Ishikawa (cell line): ENCODE results near the gene CHCHD3.

ENCODE experiments used
- CEBPB ChIP-seq: IDR thresholded peaks from 2 replicates; pipeline ENCODE4 v1.6.1; 2012
- CREB1 ChIP-seq: IDR thresholded peaks from 2 replicates; pipeline ENCODE4 v1.6.1; 2012; ENCODE audit warnings: low read depth
- EGR1 ChIP-seq: IDR thresholded peaks from 2 replicates; pipeline ENCODE4 v1.6.1; 2012
- EP300 ChIP-seq: IDR thresholded peaks from 2 replicates; pipeline ENCODE4 v1.6.1; 2012; ENCODE audit warnings: borderline replicate concordance
- FOXM1 ChIP-seq: IDR thresholded peaks from 2 replicates; pipeline ENCODE4 v1.6.1; 2012; ENCODE audit warnings: low read depth, borderline replicate concordance
- MAX ChIP-seq: IDR thresholded peaks from 2 replicates; pipeline ENCODE4 v1.6.1; 2012
- NFIC ChIP-seq: IDR thresholded peaks from 2 replicates; pipeline ENCODE4 v1.6.1; 2012
- RAD21 ChIP-seq: IDR thresholded peaks from 2 replicates; pipeline ENCODE4 v1.6.1; 2012; ENCODE audit warnings: low read depth
- TAF1 ChIP-seq: IDR thresholded peaks from 2 replicates; pipeline ENCODE4 v1.6.1; 2012; ENCODE audit warnings: low read depth, mild to moderate bottlenecking
- TCF12 ChIP-seq: IDR thresholded peaks from 2 replicates; pipeline ENCODE4 v1.6.1; 2012; ENCODE audit warnings: low read depth
- TEAD4 ChIP-seq: IDR thresholded peaks from 2 replicates; pipeline ENCODE4 v1.6.1; 2012
- YY1 ChIP-seq: IDR thresholded peaks from 2 replicates; pipeline ENCODE4 v1.6.1; 2012; ENCODE audit warnings: low read depth
- ZBTB7A ChIP-seq: IDR thresholded peaks from 2 replicates; pipeline ENCODE4 v1.6.1; 2012; ENCODE audit warnings: low read depth
- TF ChIP-seq, protein P1 (sequence below): IDR thresholded peaks from 2 replicates; pipeline ENCODE4 v1.6.1; 2012
- TF ChIP-seq, protein P2 (sequence below): IDR thresholded peaks from 2 replicates; pipeline ENCODE4 v1.6.1; 2012; ENCODE audit warnings: low read depth, mild to moderate bottlenecking

CHCHD3 gene

DNA sequence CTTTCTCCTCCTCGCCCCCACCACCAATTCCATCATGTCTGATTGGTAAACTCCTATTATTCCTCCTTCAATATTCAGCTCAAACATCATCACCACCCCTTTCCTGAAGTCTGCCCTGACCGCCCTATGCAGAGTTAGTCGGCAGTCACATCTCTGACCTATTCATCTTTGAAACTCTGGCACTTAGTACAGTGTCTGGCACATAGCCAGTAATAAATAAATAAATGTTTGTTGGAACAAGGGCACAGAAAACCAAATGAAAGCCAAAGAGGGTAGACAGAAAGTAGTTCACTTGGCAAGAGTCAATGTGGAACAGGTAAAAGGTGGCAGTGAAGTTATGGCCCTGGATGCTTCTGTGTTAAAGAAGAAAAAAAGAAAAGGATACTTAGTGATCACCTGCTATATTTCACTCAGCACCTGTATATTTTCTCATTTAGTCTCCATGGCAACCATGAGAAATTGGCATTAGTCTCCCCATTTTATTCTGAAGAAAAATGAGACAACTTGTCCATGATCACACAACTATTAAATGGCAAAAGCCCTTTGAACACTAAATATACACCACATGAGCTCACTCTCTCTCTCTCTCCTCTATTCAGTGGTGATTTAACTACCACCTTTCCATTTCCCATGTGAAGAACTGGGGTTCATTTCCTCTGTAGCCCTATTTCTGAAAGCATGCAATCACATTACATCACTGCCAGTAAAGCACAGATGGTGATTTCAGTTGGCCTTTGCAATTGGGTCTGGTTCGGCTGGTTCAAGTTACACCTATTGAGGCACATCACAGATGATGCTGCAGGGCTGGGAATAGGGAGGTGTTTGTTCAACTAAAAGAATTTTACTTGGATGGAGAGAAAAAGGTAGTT is 25.3 kb downstream of the CHCHD3 start:
- no peak for TF ChIP-seq TCF12
- no peak for TF ChIP-seq FOXM1
- TF ChIP-seq CEBPB: no peak
- TF ChIP-seq ZBTB7A: no peak
- no peak for TF ChIP-seq CREB1
- no peak for TF ChIP-seq TEAD4
- TF ChIP-seq TAF1: no peak
- TF ChIP-seq EGR1: no peak
- TF ChIP-seq, protein P1, sequence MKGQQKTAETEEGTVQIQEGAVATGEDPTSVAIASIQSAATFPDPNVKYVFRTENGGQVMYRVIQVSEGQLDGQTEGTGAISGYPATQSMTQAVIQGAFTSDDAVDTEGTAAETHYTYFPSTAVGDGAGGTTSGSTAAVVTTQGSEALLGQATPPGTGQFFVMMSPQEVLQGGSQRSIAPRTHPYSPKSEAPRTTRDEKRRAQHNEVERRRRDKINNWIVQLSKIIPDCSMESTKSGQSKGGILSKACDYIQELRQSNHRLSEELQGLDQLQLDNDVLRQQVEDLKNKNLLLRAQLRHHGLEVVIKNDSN: no peak
- no peak for TF ChIP-seq NFIC

DNA sequence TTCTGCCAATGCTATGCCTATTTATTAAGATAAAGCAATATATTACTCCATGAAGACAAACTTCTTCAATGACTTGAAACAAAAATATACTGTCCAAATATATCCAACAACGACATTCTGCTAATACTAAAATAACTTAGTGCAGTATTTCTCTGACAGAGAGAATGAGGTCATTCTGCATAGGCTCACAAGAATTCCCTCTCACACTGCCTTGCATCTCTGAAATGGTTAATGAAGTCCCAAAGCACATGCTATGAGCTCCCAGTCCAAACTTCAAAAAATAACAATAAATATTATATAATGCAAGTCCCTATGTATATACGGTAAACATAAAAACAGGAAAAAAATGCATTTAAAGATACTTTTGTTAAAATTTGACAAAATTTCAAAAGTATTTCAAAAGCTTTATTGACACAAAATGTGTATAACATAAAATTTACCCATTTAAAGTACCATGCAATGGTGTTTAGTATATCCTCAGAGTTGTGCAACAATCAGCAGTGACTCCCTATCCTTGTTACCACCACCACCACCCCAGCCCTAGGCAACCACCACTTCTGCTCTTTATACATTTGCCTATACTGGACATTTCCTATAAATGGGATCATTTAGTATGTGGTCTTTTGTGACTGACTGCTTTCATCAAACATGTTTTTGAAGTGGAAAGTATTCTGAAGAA is 27.6 kb downstream of the CHCHD3 start:
- TF ChIP-seq, protein P2, sequence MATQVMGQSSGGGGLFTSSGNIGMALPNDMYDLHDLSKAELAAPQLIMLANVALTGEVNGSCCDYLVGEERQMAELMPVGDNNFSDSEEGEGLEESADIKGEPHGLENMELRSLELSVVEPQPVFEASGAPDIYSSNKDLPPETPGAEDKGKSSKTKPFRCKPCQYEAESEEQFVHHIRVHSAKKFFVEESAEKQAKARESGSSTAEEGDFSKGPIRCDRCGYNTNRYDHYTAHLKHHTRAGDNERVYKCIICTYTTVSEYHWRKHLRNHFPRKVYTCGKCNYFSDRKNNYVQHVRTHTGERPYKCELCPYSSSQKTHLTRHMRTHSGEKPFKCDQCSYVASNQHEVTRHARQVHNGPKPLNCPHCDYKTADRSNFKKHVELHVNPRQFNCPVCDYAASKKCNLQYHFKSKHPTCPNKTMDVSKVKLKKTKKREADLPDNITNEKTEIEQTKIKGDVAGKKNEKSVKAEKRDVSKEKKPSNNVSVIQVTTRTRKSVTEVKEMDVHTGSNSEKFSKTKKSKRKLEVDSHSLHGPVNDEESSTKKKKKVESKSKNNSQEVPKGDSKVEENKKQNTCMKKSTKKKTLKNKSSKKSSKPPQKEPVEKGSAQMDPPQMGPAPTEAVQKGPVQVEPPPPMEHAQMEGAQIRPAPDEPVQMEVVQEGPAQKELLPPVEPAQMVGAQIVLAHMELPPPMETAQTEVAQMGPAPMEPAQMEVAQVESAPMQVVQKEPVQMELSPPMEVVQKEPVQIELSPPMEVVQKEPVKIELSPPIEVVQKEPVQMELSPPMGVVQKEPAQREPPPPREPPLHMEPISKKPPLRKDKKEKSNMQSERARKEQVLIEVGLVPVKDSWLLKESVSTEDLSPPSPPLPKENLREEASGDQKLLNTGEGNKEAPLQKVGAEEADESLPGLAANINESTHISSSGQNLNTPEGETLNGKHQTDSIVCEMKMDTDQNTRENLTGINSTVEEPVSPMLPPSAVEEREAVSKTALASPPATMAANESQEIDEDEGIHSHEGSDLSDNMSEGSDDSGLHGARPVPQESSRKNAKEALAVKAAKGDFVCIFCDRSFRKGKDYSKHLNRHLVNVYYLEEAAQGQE: no peak
- TF ChIP-seq EGR1 (no peak), CREB1 (no peak), TAF1 (no peak), RAD21 (no peak), FOXM1 (no peak), CEBPB (no peak), TCF12 (no peak), NFIC (no peak), EP300 (no peak), YY1 (no peak), ZBTB7A (no peak), MAX (no peak), TEAD4 (no peak)
- TF ChIP-seq, protein P1: no peak

GRCh38 chr7:133053321-133053891 is 28.5 kb downstream of the CHCHD3 start:
- no peak for TF ChIP-seq RAD21
- TF ChIP-seq, protein P1: no peak
- no peak for TF ChIP-seq EP300
- no peak for TF ChIP-seq FOXM1
- TF ChIP-seq MAX: no peak
- TF ChIP-seq, protein P2: no peak

GRCh38 chr7:133052826-133053225 is 29.1 kb downstream of the CHCHD3 start:
- TF ChIP-seq, protein P1: no peak
- TF ChIP-seq TAF1 (no peak), FOXM1 (no peak), YY1 (no peak), TCF12 (no peak), CEBPB (no peak), TEAD4 (no peak), ZBTB7A (no peak), CREB1 (no peak), MAX (no peak), RAD21 (no peak), EP300 (no peak), NFIC (no peak), EGR1 (no peak)
- TF ChIP-seq, protein P2: no peak
